GM23248 (cell line): ENCODE measurements around the gene MAML3.

ENCODE experiments used
- EZH2 ChIP-seq: fragments of 200-600 bp; sonication (generic); IDR thresholded peaks from 2 replicates; pipeline ENCODE4 v1.6.1; 2018; ENCODE audit warnings: antibody characterized with exemption, mild to moderate bottlenecking; ENCODE audit not compliant: insufficient read depth, poor library complexity, severe bottlenecking
- EZH2phosphoT487 ChIP-seq: fragments of 200-600 bp; sonication (generic); IDR thresholded peaks from 2 replicates; pipeline ENCODE4 v1.6.1; 2018; ENCODE audit warnings: antibody characterized with exemption, moderate library complexity, mild to moderate bottlenecking, low read depth; ENCODE audit not compliant: insufficient read depth

- TF ChIP-seq EZH2phosphoT487 (no peak), EZH2 (no peak)
Measured at GRCh38 chr4:139913398-139913990, 240.5 kb downstream of the MAML3 start.
